SK-N-SH (cell line): ENCODE results near the gene BCAR3. TPM values are rescaled to one million over a fixed set of nuclear protein-coding genes. Genes with fewer than 3 reads are reported as not detected.

Experiments used
- CTCF ChIA-PET: fragments of 300-600, 350-600 bp; formaldehyde crosslinking; extraction: SDS; loops from one replicate; lab custom pipeline; 2021; lab: Yijun Ruan, JAX
- POLR2A ChIA-PET: fragments of 350-600 bp; sonication (Branson Sonifier 250); formaldehyde crosslinking; extraction: SDS; loops from one replicate; lab custom pipeline; 2020; ENCODE audit warnings: antibody characterized with exemption, inconsistent platforms; lab: Yijun Ruan, JAX
- DNase-seq: peaks from one replicate; pipeline ENCODE4 v3.0.0; 2012
- H2AFZ ChIP-seq: fragments of 200-600 bp; sonication (generic); 2 replicates; pipeline ENCODE4 v1.8.1; 2016; ENCODE audit warnings: antibody characterized with exemption, mild to moderate bottlenecking, low read depth
- H3F3A ChIP-seq: fragments of 200-600 bp; sonication (generic); replicated peaks from 2 replicates; pipeline ENCODE3; 2016; ENCODE audit warnings: antibody characterized with exemption, mild to moderate bottlenecking; ENCODE audit not compliant: insufficient read depth
- H3K27ac ChIP-seq, 2 experiments: fragments of 200-500 bp in 1 of 2; fragments of 200-600 bp in 1 of 2; sonication (Bioruptor generic) in 1 of 2; sonication (generic), shearing (Covaris generic) in 1 of 2; 2 replicates each; pipeline versions ENCODE4 v1.5.1 to v1.6.1; 2014 to 2016; ENCODE audit warnings: low read depth in 2 of 2, inconsistent platforms in 1 of 2, low read length in 1 of 2, mild to moderate bottlenecking in 1 of 2, mixed read lengths in 1 of 2
- H3K27me3 ChIP-seq: fragments of 200-600 bp; sonication (generic), shearing (Covaris generic); 2 replicates; pipeline ENCODE4 v1.6.1; 2016; ENCODE audit warnings: mixed run types; ENCODE audit not compliant: insufficient read depth
- H3K36me3 ChIP-seq, 2 experiments: fragments of 200-500 bp in 1 of 2; fragments of 200-600 bp in 1 of 2; sonication (Bioruptor generic) in 1 of 2; sonication (generic) in 1 of 2; replicated peaks in 1 of 2; 2 replicates each; pipeline versions ENCODE3 to v1.5.1; 2014 to 2016; ENCODE audit warnings: low read length in 1 of 2, mild to moderate bottlenecking in 1 of 2; ENCODE audit not compliant: insufficient read depth in 2 of 2, control insufficient read depth in 1 of 2
- H3K4me1 ChIP-seq, 2 experiments: fragments of 200-500 bp in 1 of 2; fragments of 200-600 bp in 1 of 2; sonication (Bioruptor generic) in 1 of 2; sonication (generic), shearing (Covaris generic) in 1 of 2; 2 replicates each; pipeline versions ENCODE4 v1.5.1 to v1.6.1; 2014 to 2016; ENCODE audit warnings: low read depth in 1 of 2, low read length in 1 of 2, mixed run types in 1 of 2; ENCODE audit not compliant: insufficient read depth in 2 of 2, control insufficient read depth in 1 of 2
- H3K4me2 ChIP-seq: fragments of 200-600 bp; sonication (generic), shearing (Covaris generic); 2 replicates; pipeline ENCODE4 v1.6.1; 2017; ENCODE audit warnings: mixed run types
- H3K4me3 ChIP-seq, 2 experiments: fragments of 200-500 bp in 1 of 2; fragments of 200-600 bp in 1 of 2; sonication (Bioruptor generic) in 1 of 2; sonication (generic), shearing (Covaris generic) in 1 of 2; 2 replicates each; pipeline versions ENCODE4 v1.5.1 to v1.8.1; 2014 to 2016; ENCODE audit warnings: low read depth in 2 of 2, inconsistent platforms in 1 of 2, low read length in 1 of 2, mild to moderate bottlenecking in 1 of 2, mixed read lengths in 1 of 2, moderate library complexity in 1 of 2
- H3K79me2 ChIP-seq: fragments of 200-600 bp; sonication (generic); 2 replicates; pipeline ENCODE4 v1.8.1; 2017; ENCODE audit warnings: mild to moderate bottlenecking; ENCODE audit not compliant: insufficient read depth
- H3K9ac ChIP-seq: fragments of 200-600 bp; sonication (generic); 2 replicates; pipeline ENCODE4 v1.6.1; 2017; ENCODE audit warnings: mixed run types
- H3K9me2 ChIP-seq: fragments of 200-600 bp; sonication (generic); 2 replicates; pipeline ENCODE4 v1.6.1; 2017; ENCODE audit warnings: mixed run types
- H3K9me3 ChIP-seq: fragments of 200-600 bp; sonication (generic); 2 replicates; pipeline ENCODE4 v1.6.1; 2017; ENCODE audit warnings: mixed run types, mild to moderate bottlenecking, moderate library complexity
- H4K20me1 ChIP-seq: fragments of 200-600 bp; sonication (generic); 2 replicates; pipeline ENCODE4 v1.6.1; 2017; ENCODE audit warnings: mild to moderate bottlenecking, mixed run types; ENCODE audit not compliant: insufficient read depth
- FOXJ3 ChIP-seq: sonication (generic); formaldehyde crosslinking; IDR thresholded peaks from 2 replicates; pipeline ENCODE4 v1.5.1; 2020; ENCODE audit warnings: mild to moderate bottlenecking, missing genetic modification reagents
- MAX ChIP-seq: IDR thresholded peaks from 2 replicates; pipeline ENCODE4 v1.4.0; 2012; ENCODE audit warnings: low read depth
- NRF1 ChIP-seq: IDR thresholded peaks from 2 replicates; pipeline ENCODE4 v1.6.1; 2012; ENCODE audit warnings: low read depth, mild to moderate bottlenecking, low read length
- PBX3 ChIP-seq: IDR thresholded peaks from 2 replicates; pipeline ENCODE4; 2012
- RAD21 ChIP-seq: IDR thresholded peaks from 2 replicates; pipeline ENCODE4 v1.6.1; 2012; ENCODE audit warnings: mild to moderate bottlenecking, low read length
- REST ChIP-seq: IDR thresholded peaks from 2 replicates; pipeline ENCODE4 v1.6.1; 2012; ENCODE audit warnings: mild to moderate bottlenecking, low read depth, low read length, moderate library complexity
- RFX5 ChIP-seq: IDR thresholded peaks from 2 replicates; pipeline ENCODE4 v1.6.1; 2012; ENCODE audit warnings: mild to moderate bottlenecking, improper control_type of control experiment, low read length
- SIN3A ChIP-seq: IDR thresholded peaks from 2 replicates; pipeline ENCODE4 v1.6.1; 2012; ENCODE audit warnings: low read depth, mild to moderate bottlenecking, low read length, moderate library complexity, borderline replicate concordance
- TAF1 ChIP-seq: IDR thresholded peaks from 2 replicates; pipeline ENCODE4 v1.6.1; 2012; ENCODE audit warnings: low read depth, mild to moderate bottlenecking, low read length, moderate library complexity, borderline replicate concordance
- TEAD4 ChIP-seq: IDR thresholded peaks from 2 replicates; pipeline ENCODE4 v1.4.0; 2012; ENCODE audit warnings: mild to moderate bottlenecking, borderline replicate concordance; ENCODE audit not compliant: insufficient read depth
- USF2 ChIP-seq: fragments of 150-350 bp; IDR thresholded peaks from 2 replicates; pipeline ENCODE4 v1.6.1; 2017; ENCODE audit warnings: antibody characterized with exemption, low read length, low read depth, borderline replicate concordance
- YY1 ChIP-seq: IDR thresholded peaks from 2 replicates; pipeline ENCODE4 v1.4.0; 2012; ENCODE audit warnings: low read depth, mild to moderate bottlenecking
- ZBTB33 ChIP-seq: IDR thresholded peaks from 2 replicates; pipeline ENCODE4 v1.4.0; 2012; ENCODE audit warnings: low read depth, borderline replicate concordance
- WGBS: methylation state at CpG from one replicate; pipeline ENCODE4 v1.1.6; 2017; ENCODE audit warnings: low lambda C conversion rate; 5-methylcytosine and 5-hydroxymethylcytosine counted together
- polyA plus RNA-seq, 3 experiments: library from polyadenylated mRNA; depleted of rRNA; stranded (reverse); fragments of >200 nt; gene quantifications; 2 replicates each; pipeline ENCODE4 v1.2.3, GENCODE V29; 2012

Gene BCAR3
- polyA plus RNA-seq, 1 of the 3 experiments (the other 2 are of a cell fraction), result 58.4 TPM

GRCh38 chr1:93571623-93572310, 109.9 kb downstream of the BCAR3 start:
- H3K4me3 ChIP-seq, result no peak overlapping the region
- H3F3A ChIP-seq, result peaks cover 57% of the 10 kb centered on the region
- no peak overlapping the region for H2AFZ ChIP-seq
- no peak for TF ChIP-seq TEAD4
- TF ChIP-seq USF2, result no peak
- no peak for TF ChIP-seq MAX
- TF ChIP-seq PBX3, result no peak
- no peak for TF ChIP-seq SIN3A
- TF ChIP-seq FOXJ3, result no peak
- TF ChIP-seq RFX5, result no peak
- H3K9ac ChIP-seq, result no peak overlapping the region
- CTCF ChIA-PET, result interaction anchor here (0.9 kb wide), 1 partner anchor 267 kb away, joined by 3 read pairs; no protein-coding TSS in a partner anchor
- H3K36me3 ChIP-seq, result peaks cover 59 to 72% of the 10 kb centered on the region in 2 experiments
- H3K9me2 ChIP-seq, result no peaks in the 10 kb centered on the region
- H3K27ac ChIP-seq, result peak overlapping the region in 1 of 2 experiments; percentile 5; a peak in 1 of 4 replicates
- WGBS, result 99% methylated on average over 12 of the region's 12 CpGs
- H3K79me2 ChIP-seq, result peaks cover 53% of the 10 kb centered on the region
- no peaks in the 10 kb centered on the region for H3K27me3 ChIP-seq
- POLR2A ChIA-PET, result no interaction called here
- H4K20me1 ChIP-seq, result peaks cover 9% of the 10 kb centered on the region
- H3K9me3 ChIP-seq, result no peaks in the 10 kb centered on the region
- peaks cover 22 to 28% of the 10 kb centered on the region in 2 experiments for H3K4me1 ChIP-seq
- H3K4me2 ChIP-seq, result no peak overlapping the region
- no peak for DNase-seq

- ChIA-PET CTCF (interaction anchor here (0.8 kb wide), 1 partner anchor 265 kb away, joined by 3 read pairs; no protein-coding TSS in a partner anchor), POLR2A (no interaction called here)
- TF ChIP-seq REST (no peak), RAD21 (no peak), TAF1 (no peak), YY1 (no peak), ZBTB33 (no peak), TEAD4 (no peak), NRF1 (no peak)
- Histone ChIP-seq H4K20me1 (peaks cover 19% of the 10 kb centered on the region), H3K4me1 (peaks cover 9 to 17% of the 10 kb centered on the region in 2 experiments; a peak in 3 of 4 replicates), H3K27me3 (no peaks in the 10 kb centered on the region), H3K4me2 (no peak overlapping the region), H3K27ac (peak overlapping the region in 1 of 2 experiments; percentile 80; a peak in 1 of 4 replicates), H3K9me3 (no peaks in the 10 kb centered on the region), H3K9me2 (no peaks in the 10 kb centered on the region), H3F3A (peaks cover 71% of the 10 kb centered on the region), H3K36me3 (peaks cover 59 to 75% of the 10 kb centered on the region in 2 experiments), H3K9ac (no peak overlapping the region), H3K4me3 (no peak overlapping the region), H2AFZ (no peak overlapping the region), H3K79me2 (peaks cover 48% of the 10 kb centered on the region)
- 100% methylated on average over 2 of the region's 2 CpGs for WGBS
- no peak for DNase-seq
Observed at GRCh38 chr1:93569489-93569888, 112.1 kb downstream of the BCAR3 start.
